SK-N-SH (cell line): ENCODE results near the gene MRI1.

Experiments
- CTCF ChIP-seq: fragments of 200-600 bp; sonication (generic); IDR thresholded peaks from 2 replicates; pipeline ENCODE4 v1.6.1; 2017; ENCODE audit warnings: antibody characterized with exemption, mild to moderate bottlenecking, moderate library complexity
- FOXM1 ChIP-seq: IDR thresholded peaks from 2 replicates; pipeline ENCODE4 v1.4.0; 2012; ENCODE audit warnings: low read depth, mild to moderate bottlenecking
- JUND ChIP-seq: IDR thresholded peaks from 2 replicates; pipeline ENCODE4 v1.4.0; 2012
- MAX ChIP-seq: IDR thresholded peaks from 2 replicates; pipeline ENCODE4 v1.4.0; 2012; ENCODE audit warnings: low read depth
- MEF2A ChIP-seq: IDR thresholded peaks from 2 replicates; pipeline ENCODE4 v1.4.0; 2012; ENCODE audit warnings: low read depth, borderline replicate concordance
- POLR2AphosphoS5 ChIP-seq: IDR thresholded peaks from 2 replicates; pipeline ENCODE4 v1.6.1; 2012; ENCODE audit warnings: low read depth, low read length
- REST ChIP-seq: IDR thresholded peaks from 2 replicates; pipeline ENCODE4 v1.6.1; 2012; ENCODE audit warnings: mild to moderate bottlenecking, low read depth, low read length, moderate library complexity
- USF1 ChIP-seq: IDR thresholded peaks from 2 replicates; pipeline ENCODE4 v1.4.0; 2012; ENCODE audit warnings: low read depth, borderline replicate concordance

GRCh38 chr19:13751436-13751835 lies 12.9 kb upstream of the MRI1 start:
- TF ChIP-seq REST (no peak), POLR2AphosphoS5 (no peak), USF1 (no peak), MAX (no peak), FOXM1 (no peak), JUND (no peak), MEF2A (no peak), CTCF (no peak)
